ENCODE measurements around the gene TMEM120B.

Gene TMEM120B

DNA sequence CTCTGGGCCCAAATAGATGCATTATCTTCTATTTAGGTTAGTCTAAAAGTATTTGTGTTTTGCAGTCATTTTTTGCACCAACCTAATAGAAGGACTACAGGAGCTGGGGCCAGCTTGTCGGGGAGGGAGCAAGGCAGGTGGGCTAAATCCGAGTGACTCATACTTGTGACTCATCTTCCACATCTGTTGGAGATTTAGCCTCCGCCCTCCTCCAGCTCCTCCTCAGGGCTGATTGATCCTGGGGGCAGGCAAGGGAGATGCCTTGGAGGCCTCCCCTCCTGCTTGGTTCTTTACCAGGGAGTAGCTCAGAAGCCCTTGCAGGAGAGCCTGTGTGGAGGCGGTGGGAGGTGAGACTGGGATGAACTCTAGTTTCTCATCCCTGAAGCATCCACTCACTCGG, 53.0 kb downstream of the TMEM120B start (continued):
- TF ChIP-seq, protein P1, sequence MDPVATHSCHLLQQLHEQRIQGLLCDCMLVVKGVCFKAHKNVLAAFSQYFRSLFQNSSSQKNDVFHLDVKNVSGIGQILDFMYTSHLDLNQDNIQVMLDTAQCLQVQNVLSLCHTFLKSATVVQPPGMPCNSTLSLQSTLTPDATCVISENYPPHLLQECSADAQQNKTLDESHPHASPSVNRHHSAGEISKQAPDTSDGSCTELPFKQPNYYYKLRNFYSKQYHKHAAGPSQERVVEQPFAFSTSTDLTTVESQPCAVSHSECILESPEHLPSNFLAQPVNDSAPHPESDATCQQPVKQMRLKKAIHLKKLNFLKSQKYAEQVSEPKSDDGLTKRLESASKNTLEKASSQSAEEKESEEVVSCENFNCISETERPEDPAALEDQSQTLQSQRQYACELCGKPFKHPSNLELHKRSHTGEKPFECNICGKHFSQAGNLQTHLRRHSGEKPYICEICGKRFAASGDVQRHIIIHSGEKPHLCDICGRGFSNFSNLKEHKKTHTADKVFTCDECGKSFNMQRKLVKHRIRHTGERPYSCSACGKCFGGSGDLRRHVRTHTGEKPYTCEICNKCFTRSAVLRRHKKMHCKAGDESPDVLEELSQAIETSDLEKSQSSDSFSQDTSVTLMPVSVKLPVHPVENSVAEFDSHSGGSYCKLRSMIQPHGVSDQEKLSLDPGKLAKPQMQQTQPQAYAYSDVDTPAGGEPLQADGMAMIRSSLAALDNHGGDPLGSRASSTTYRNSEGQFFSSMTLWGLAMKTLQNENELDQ (tag by site-specific recombination; IDR thresholded peaks at IDR 0.05; ENCODE audit: low read depth), result no peak
- TF ChIP-seq KLF7 (tag by site-specific recombination; IDR thresholded peaks at IDR 0.05; ENCODE audit: borderline replicate concordance), result no peak
- peak; percentile 44; the same call in 1 of the 2 replicates for TF ChIP-seq ZBTB48 (tag by site-specific recombination; IDR thresholded peaks at IDR 0.05)
- TF ChIP-seq EGR2 (tag by site-specific recombination; IDR thresholded peaks at IDR 0.05; ENCODE audit: low read depth), result peak; percentile 81
- TF ChIP-seq, protein P2, sequence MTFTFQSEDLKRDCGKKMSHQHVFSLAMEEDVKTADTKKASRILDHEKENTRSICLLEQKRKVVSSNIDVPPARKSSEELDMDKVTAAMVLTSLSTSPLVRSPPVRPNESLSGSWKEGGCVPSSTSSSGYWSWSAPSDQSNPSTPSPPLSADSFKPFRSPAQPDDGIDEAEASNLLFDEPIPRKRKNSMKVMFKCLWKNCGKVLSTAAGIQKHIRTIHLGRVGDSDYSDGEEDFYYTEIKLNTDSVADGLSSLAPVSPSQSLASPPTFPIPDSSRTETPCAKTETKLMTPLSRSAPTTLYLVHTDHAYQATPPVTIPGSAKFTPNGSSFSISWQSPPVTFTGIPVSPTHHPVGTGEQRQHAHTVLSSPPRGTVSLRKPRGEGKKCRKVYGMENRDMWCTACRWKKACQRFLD (tag by site-specific recombination; IDR thresholded peaks at IDR 0.05), result no peak
- TF ChIP-seq KLF8 (tag by site-specific recombination; IDR thresholded peaks at IDR 0.05), result peak; percentile 51; the same call in 1 of the 2 replicates
- TF ChIP-seq WT1 (tag by site-specific recombination; IDR thresholded peaks at IDR 0.05), result peak; percentile 86
- TF ChIP-seq SP7 (tag by site-specific recombination; IDR thresholded peaks at IDR 0.05), result peak; percentile 79; the same call in 1 of the 2 replicates
- no peak for TF ChIP-seq YY1 (tag by site-specific recombination; IDR thresholded peaks at IDR 0.05)
- TF ChIP-seq SP2 (tag by site-specific recombination; IDR thresholded peaks at IDR 0.05), result peak; percentile 35; the same call in 1 of the 2 replicates
- TF ChIP-seq, protein P3, sequence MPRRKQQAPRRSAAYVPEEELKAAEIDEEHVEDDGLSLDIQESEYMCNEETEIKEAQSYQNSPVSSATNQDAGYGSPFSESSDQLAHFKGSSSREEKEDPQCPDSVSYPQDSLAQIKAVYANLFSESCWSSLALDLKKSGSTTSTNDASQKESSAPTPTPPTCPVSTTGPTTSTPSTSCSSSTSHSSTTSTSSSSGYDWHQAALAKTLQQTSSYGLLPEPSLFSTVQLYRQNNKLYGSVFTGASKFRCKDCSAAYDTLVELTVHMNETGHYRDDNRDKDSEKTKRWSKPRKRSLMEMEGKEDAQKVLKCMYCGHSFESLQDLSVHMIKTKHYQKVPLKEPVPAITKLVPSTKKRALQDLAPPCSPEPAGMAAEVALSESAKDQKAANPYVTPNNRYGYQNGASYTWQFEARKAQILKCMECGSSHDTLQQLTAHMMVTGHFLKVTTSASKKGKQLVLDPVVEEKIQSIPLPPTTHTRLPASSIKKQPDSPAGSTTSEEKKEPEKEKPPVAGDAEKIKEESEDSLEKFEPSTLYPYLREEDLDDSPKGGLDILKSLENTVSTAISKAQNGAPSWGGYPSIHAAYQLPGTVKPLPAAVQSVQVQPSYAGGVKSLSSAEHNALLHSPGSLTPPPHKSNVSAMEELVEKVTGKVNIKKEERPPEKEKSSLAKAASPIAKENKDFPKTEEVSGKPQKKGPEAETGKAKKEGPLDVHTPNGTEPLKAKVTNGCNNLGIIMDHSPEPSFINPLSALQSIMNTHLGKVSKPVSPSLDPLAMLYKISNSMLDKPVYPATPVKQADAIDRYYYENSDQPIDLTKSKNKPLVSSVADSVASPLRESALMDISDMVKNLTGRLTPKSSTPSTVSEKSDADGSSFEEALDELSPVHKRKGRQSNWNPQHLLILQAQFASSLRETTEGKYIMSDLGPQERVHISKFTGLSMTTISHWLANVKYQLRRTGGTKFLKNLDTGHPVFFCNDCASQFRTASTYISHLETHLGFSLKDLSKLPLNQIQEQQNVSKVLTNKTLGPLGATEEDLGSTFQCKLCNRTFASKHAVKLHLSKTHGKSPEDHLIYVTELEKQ (tag by site-specific recombination; IDR thresholded peaks at IDR 0.05; ENCODE audit: borderline replicate concordance), result peak; percentile 49; the same call in 1 of the 2 replicates
- no peak for TF ChIP-seq RBAK (tag by site-specific recombination; IDR thresholded peaks at IDR 0.05)
- TF ChIP-seq ZNF426 (tag by site-specific recombination; IDR thresholded peaks at IDR 0.05), result no peak
- no peak for TF ChIP-seq ZNF76 (tag by site-specific recombination; IDR thresholded peaks at IDR 0.05; ENCODE audit: borderline replicate concordance, low read depth)
- no peak for TF ChIP-seq ZNF548 (tag by site-specific recombination; IDR thresholded peaks at IDR 0.05)
- TF ChIP-seq, protein P4, sequence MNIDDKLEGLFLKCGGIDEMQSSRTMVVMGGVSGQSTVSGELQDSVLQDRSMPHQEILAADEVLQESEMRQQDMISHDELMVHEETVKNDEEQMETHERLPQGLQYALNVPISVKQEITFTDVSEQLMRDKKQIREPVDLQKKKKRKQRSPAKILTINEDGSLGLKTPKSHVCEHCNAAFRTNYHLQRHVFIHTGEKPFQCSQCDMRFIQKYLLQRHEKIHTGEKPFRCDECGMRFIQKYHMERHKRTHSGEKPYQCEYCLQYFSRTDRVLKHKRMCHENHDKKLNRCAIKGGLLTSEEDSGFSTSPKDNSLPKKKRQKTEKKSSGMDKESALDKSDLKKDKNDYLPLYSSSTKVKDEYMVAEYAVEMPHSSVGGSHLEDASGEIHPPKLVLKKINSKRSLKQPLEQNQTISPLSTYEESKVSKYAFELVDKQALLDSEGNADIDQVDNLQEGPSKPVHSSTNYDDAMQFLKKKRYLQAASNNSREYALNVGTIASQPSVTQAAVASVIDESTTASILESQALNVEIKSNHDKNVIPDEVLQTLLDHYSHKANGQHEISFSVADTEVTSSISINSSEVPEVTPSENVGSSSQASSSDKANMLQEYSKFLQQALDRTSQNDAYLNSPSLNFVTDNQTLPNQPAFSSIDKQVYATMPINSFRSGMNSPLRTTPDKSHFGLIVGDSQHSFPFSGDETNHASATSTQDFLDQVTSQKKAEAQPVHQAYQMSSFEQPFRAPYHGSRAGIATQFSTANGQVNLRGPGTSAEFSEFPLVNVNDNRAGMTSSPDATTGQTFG (tag by site-specific recombination; IDR thresholded peaks at IDR 0.05; ENCODE audit: borderline replicate concordance), result no peak
- TF ChIP-seq ZNF660 (tag by site-specific recombination; IDR thresholded peaks at IDR 0.05), result peak; percentile 85
- peak; percentile 25; the same call in 1 of the 2 replicates for TF ChIP-seq SP3 (tag by site-specific recombination; IDR thresholded peaks at IDR 0.05)
- TF ChIP-seq ZNF366 (tag by site-specific recombination; conservative IDR thresholded peaks at IDR 0.05), result peak; percentile 70
- TF ChIP-seq, protein P5, sequence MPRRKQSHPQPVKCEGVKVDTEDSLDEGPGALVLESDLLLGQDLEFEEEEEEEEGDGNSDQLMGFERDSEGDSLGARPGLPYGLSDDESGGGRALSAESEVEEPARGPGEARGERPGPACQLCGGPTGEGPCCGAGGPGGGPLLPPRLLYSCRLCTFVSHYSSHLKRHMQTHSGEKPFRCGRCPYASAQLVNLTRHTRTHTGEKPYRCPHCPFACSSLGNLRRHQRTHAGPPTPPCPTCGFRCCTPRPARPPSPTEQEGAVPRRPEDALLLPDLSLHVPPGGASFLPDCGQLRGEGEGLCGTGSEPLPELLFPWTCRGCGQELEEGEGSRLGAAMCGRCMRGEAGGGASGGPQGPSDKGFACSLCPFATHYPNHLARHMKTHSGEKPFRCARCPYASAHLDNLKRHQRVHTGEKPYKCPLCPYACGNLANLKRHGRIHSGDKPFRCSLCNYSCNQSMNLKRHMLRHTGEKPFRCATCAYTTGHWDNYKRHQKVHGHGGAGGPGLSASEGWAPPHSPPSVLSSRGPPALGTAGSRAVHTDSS (tag by site-specific recombination; IDR thresholded peaks at IDR 0.05), result no peak
- TF ChIP-seq ZBTB17 (tag by site-specific recombination; IDR thresholded peaks at IDR 0.05), result no peak
- TF ChIP-seq, protein P6, sequence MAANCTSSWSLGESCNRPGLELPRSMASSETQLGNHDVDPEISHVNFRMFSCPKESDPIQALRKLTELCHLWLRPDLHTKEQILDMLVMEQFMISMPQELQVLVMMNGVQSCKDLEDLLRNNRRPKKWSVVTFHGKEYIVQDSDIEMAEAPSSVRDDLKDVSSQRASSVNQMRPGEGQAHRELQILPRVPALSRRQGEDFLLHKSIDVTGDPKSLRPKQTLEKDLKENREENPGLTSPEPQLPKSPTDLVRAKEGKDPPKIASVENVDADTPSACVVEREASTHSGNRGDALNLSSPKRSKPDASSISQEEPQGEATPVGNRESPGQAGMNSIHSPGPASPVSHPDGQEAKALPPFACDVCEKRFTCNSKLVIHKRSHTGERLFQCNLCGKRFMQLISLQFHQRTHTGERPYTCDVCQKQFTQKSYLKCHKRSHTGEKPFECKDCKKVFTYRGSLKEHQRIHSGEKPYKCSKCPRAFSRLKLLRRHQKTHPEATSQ (tag by site-specific recombination; IDR thresholded peaks at IDR 0.05), result no peak
- TF ChIP-seq ZNF571 (tag by site-specific recombination; IDR thresholded peaks at IDR 0.05), result no peak
- TF ChIP-seq MYNN (tag by site-specific recombination; IDR thresholded peaks at IDR 0.05; ENCODE audit: borderline replicate concordance), result no peak
- peak; percentile 76 for TF ChIP-seq ZFHX2 (tag by site-specific recombination; conservative IDR thresholded peaks at IDR 0.05)
- no peak for TF ChIP-seq ZNF10 (tag by site-specific recombination; IDR thresholded peaks at IDR 0.05)

Measured in HEK293 (cell line).